SK-N-SH (cell line): ENCODE measurements around the gene COPS4. TPM values are rescaled to one million over a fixed set of nuclear protein-coding genes. Genes with fewer than 3 reads are reported as not detected.
"Not testable (repeated sequence)": the region's sequence is repeated elsewhere in the genome, so short reads cannot be mapped to it uniquely, and the experiment has no call there.

Experiments
- CTCF ChIA-PET: fragments of 300-600, 350-600 bp; formaldehyde crosslinking; extraction: SDS; loops from one replicate; lab custom pipeline; 2021; lab: Yijun Ruan, JAX
- POLR2A ChIA-PET: fragments of 350-600 bp; sonication (Branson Sonifier 250); formaldehyde crosslinking; extraction: SDS; loops from one replicate; lab custom pipeline; 2020; ENCODE audit warnings: antibody characterized with exemption, inconsistent platforms; lab: Yijun Ruan, JAX
- DNase-seq: peaks from one replicate; pipeline ENCODE4 v3.0.0; 2012
- H2AFZ ChIP-seq: fragments of 200-600 bp; sonication (generic); 2 replicates; pipeline ENCODE4 v1.8.1; 2016; ENCODE audit warnings: antibody characterized with exemption, mild to moderate bottlenecking, low read depth
- H3F3A ChIP-seq: fragments of 200-600 bp; sonication (generic); replicated peaks from 2 replicates; pipeline ENCODE3; 2016; ENCODE audit warnings: antibody characterized with exemption, mild to moderate bottlenecking; ENCODE audit not compliant: insufficient read depth
- H3K27ac ChIP-seq, 2 experiments: fragments of 200-500 bp in 1 of 2; fragments of 200-600 bp in 1 of 2; sonication (Bioruptor generic) in 1 of 2; sonication (generic), shearing (Covaris generic) in 1 of 2; 2 replicates each; pipeline versions ENCODE4 v1.5.1 to v1.6.1; 2014 to 2016; ENCODE audit warnings: low read depth in 2 of 2, inconsistent platforms in 1 of 2, low read length in 1 of 2, mild to moderate bottlenecking in 1 of 2, mixed read lengths in 1 of 2
- H3K27me3 ChIP-seq: fragments of 200-600 bp; sonication (generic), shearing (Covaris generic); 2 replicates; pipeline ENCODE4 v1.6.1; 2016; ENCODE audit warnings: mixed run types; ENCODE audit not compliant: insufficient read depth
- H3K36me3 ChIP-seq, 2 experiments: fragments of 200-500 bp in 1 of 2; fragments of 200-600 bp in 1 of 2; sonication (Bioruptor generic) in 1 of 2; sonication (generic) in 1 of 2; replicated peaks in 1 of 2; 2 replicates each; pipeline versions ENCODE3 to v1.5.1; 2014 to 2016; ENCODE audit warnings: low read length in 1 of 2, mild to moderate bottlenecking in 1 of 2; ENCODE audit not compliant: insufficient read depth in 2 of 2, control insufficient read depth in 1 of 2
- H3K4me1 ChIP-seq, 2 experiments: fragments of 200-500 bp in 1 of 2; fragments of 200-600 bp in 1 of 2; sonication (Bioruptor generic) in 1 of 2; sonication (generic), shearing (Covaris generic) in 1 of 2; 2 replicates each; pipeline versions ENCODE4 v1.5.1 to v1.6.1; 2014 to 2016; ENCODE audit warnings: low read depth in 1 of 2, low read length in 1 of 2, mixed run types in 1 of 2; ENCODE audit not compliant: insufficient read depth in 2 of 2, control insufficient read depth in 1 of 2
- H3K4me2 ChIP-seq: fragments of 200-600 bp; sonication (generic), shearing (Covaris generic); 2 replicates; pipeline ENCODE4 v1.6.1; 2017; ENCODE audit warnings: mixed run types
- H3K4me3 ChIP-seq, 2 experiments: fragments of 200-500 bp in 1 of 2; fragments of 200-600 bp in 1 of 2; sonication (Bioruptor generic) in 1 of 2; sonication (generic), shearing (Covaris generic) in 1 of 2; 2 replicates each; pipeline versions ENCODE4 v1.5.1 to v1.8.1; 2014 to 2016; ENCODE audit warnings: low read depth in 2 of 2, inconsistent platforms in 1 of 2, low read length in 1 of 2, mild to moderate bottlenecking in 1 of 2, mixed read lengths in 1 of 2, moderate library complexity in 1 of 2
- H3K79me2 ChIP-seq: fragments of 200-600 bp; sonication (generic); 2 replicates; pipeline ENCODE4 v1.8.1; 2017; ENCODE audit warnings: mild to moderate bottlenecking; ENCODE audit not compliant: insufficient read depth
- H3K9ac ChIP-seq: fragments of 200-600 bp; sonication (generic); 2 replicates; pipeline ENCODE4 v1.6.1; 2017; ENCODE audit warnings: mixed run types
- H3K9me2 ChIP-seq: fragments of 200-600 bp; sonication (generic); 2 replicates; pipeline ENCODE4 v1.6.1; 2017; ENCODE audit warnings: mixed run types
- H3K9me3 ChIP-seq: fragments of 200-600 bp; sonication (generic); 2 replicates; pipeline ENCODE4 v1.6.1; 2017; ENCODE audit warnings: mixed run types, mild to moderate bottlenecking, moderate library complexity
- H4K20me1 ChIP-seq: fragments of 200-600 bp; sonication (generic); 2 replicates; pipeline ENCODE4 v1.6.1; 2017; ENCODE audit warnings: mild to moderate bottlenecking, mixed run types; ENCODE audit not compliant: insufficient read depth
- ELF1 ChIP-seq: IDR thresholded peaks from 2 replicates; pipeline ENCODE4 v1.4.0; 2012
- FOXM1 ChIP-seq: IDR thresholded peaks from 2 replicates; pipeline ENCODE4 v1.4.0; 2012; ENCODE audit warnings: low read depth, mild to moderate bottlenecking
- GABPA ChIP-seq: IDR thresholded peaks from 2 replicates; pipeline ENCODE4 v1.4.0; 2012; ENCODE audit warnings: low read depth, mild to moderate bottlenecking
- JUND ChIP-seq: IDR thresholded peaks from 2 replicates; pipeline ENCODE4 v1.4.0; 2012
- MEF2A ChIP-seq: IDR thresholded peaks from 2 replicates; pipeline ENCODE4 v1.4.0; 2012; ENCODE audit warnings: low read depth, borderline replicate concordance
- MXI1 ChIP-seq: IDR thresholded peaks from 2 replicates; pipeline ENCODE4 v1.6.1; 2012; ENCODE audit warnings: mild to moderate bottlenecking, low read depth, low read length, improper control_type of control experiment
- RCOR1 ChIP-seq: fragments of 150-350 bp; IDR thresholded peaks from 2 replicates; pipeline ENCODE4 v1.6.1; 2017; ENCODE audit warnings: antibody characterized with exemption, low read length
- TCF12 ChIP-seq: IDR thresholded peaks from 2 replicates; pipeline ENCODE4 v1.4.0; 2012
- USF1 ChIP-seq: IDR thresholded peaks from 2 replicates; pipeline ENCODE4 v1.4.0; 2012; ENCODE audit warnings: low read depth, borderline replicate concordance
- USF2 ChIP-seq: fragments of 150-350 bp; IDR thresholded peaks from 2 replicates; pipeline ENCODE4 v1.6.1; 2017; ENCODE audit warnings: antibody characterized with exemption, low read length, low read depth, borderline replicate concordance
- ZBTB33 ChIP-seq: IDR thresholded peaks from 2 replicates; pipeline ENCODE4 v1.4.0; 2012; ENCODE audit warnings: low read depth, borderline replicate concordance
- WGBS: methylation state at CpG from one replicate; pipeline ENCODE4 v1.1.6; 2017; ENCODE audit warnings: low lambda C conversion rate; 5-methylcytosine and 5-hydroxymethylcytosine counted together
- polyA plus RNA-seq, 3 experiments: library from polyadenylated mRNA; depleted of rRNA; stranded (reverse); fragments of >200 nt; gene quantifications; 2 replicates each; pipeline ENCODE4 v1.2.3, GENCODE V29; 2012

Gene COPS4
- polyA plus RNA-seq, 1 of the 3 experiments (the other 2 are of a cell fraction) = 33.9 TPM

GRCh38 chr4:83019794-83020494, 15.0 kb upstream of the COPS4 start:
- no peak overlapping the region for H3K4me3 ChIP-seq
- H4K20me1 ChIP-seq = no peaks in the 10 kb centered on the region
- no peaks in the 10 kb centered on the region for H3K9me2 ChIP-seq
- no peak overlapping the region for H3K4me2 ChIP-seq
- WGBS = 84% methylated on average over 3 of the region's 3 CpGs
- no peaks in the 10 kb centered on the region for H3K36me3 ChIP-seq
- peaks cover 1% of the 10 kb centered on the region for H3F3A ChIP-seq
- CTCF ChIA-PET = interaction anchor here (0.9 kb wide), 1 partner anchor 13 kb away, joined by 3 read pairs; no protein-coding TSS in a partner anchor
- no peak for TF ChIP-seq GABPA
- TF ChIP-seq FOXM1 = no peak
- TF ChIP-seq RCOR1 = no peak
- TF ChIP-seq USF2 = no peak
- no peak for TF ChIP-seq JUND
- TF ChIP-seq ELF1 = no peak
- TF ChIP-seq MXI1 = no peak
- DNase-seq = no peak
- H3K9ac ChIP-seq = no peak overlapping the region
- H3K4me1 ChIP-seq = no peaks in the 10 kb centered on the region
- no peak overlapping the region for H3K27ac ChIP-seq
- no peaks in the 10 kb centered on the region for H3K79me2 ChIP-seq
- H2AFZ ChIP-seq = peak overlapping the region; percentile 30; the same call in 1 of the 2 replicates
- POLR2A ChIA-PET = no interaction called here
- no peaks in the 10 kb centered on the region for H3K9me3 ChIP-seq
- no peaks in the 10 kb centered on the region for H3K27me3 ChIP-seq

- Histone ChIP-seq H3K4me3 (no peak overlapping the region), H3K27me3 (no peaks in the 10 kb centered on the region), H3K36me3 (no peaks in the 10 kb centered on the region), H3K79me2 (no peaks in the 10 kb centered on the region), H2AFZ (no peak overlapping the region), H3K9me3 (no peaks in the 10 kb centered on the region), H3K9ac (no peak overlapping the region), H3K27ac (no peak overlapping the region), H4K20me1 (no peaks in the 10 kb centered on the region), H3K9me2 (no peaks in the 10 kb centered on the region)
- DNase-seq = no peak
- ChIA-PET POLR2A (no interaction called here), CTCF (no interaction called here)
- WGBS = 67% methylated on average over 2 of the region's 2 CpGs
- no peak for TF ChIP-seq ZBTB33
- TF ChIP-seq MEF2A = no peak
- TF ChIP-seq USF1 = no peak
- TF ChIP-seq MXI1 = no peak
- TF ChIP-seq TCF12 = no peak
- TF ChIP-seq, all 33 proteins: peak for 0
- Histone ChIP-seq H3K4me2 (no peak overlapping the region), H3F3A (no peaks in the 10 kb centered on the region), H3K4me1 (no peaks in the 10 kb centered on the region)
Measured at GRCh38 chr4:83022724-83023450, 12.1 kb upstream of the COPS4 start.

- H3K4me1 ChIP-seq, CTCF ChIA-PET, H3K4me2 ChIP-seq, H3K27ac ChIP-seq, H3K27me3 ChIP-seq, H2AFZ ChIP-seq, H3K4me3 ChIP-seq, H4K20me1 ChIP-seq, H3K9me3 ChIP-seq, H3K79me2 ChIP-seq, POLR2A ChIA-PET, H3K9me2 ChIP-seq, DNase-seq, H3K9ac ChIP-seq, H3F3A ChIP-seq, H3K36me3 ChIP-seq: not testable (repeated sequence)
- 25% methylated on average over 1 of the region's 1 CpG for WGBS
Measured at GRCh38 chr4:83023599-83023998, 11.4 kb upstream of the COPS4 start.
